H9 (cell line): ENCODE results near the gene NTPCR. TPM values are rescaled to one million over a fixed set of nuclear protein-coding genes. Genes with fewer than 3 reads are reported as not detected.

ENCODE experiments used
- DNase-seq: peaks from one replicate; pipeline ENCODE4 v3.0.0-alpha.2; 2017
- H2AFZ ChIP-seq: one replicate; pipeline ENCODE4 v1.6.1; 2013; ENCODE audit warnings: mild to moderate bottlenecking, low read length, control low read depth, moderate library complexity
- H2AK5ac ChIP-seq: 2 replicates; pipeline ENCODE4 v1.6.1; 2013; ENCODE audit warnings: low read length, control low read depth, mixed read lengths; ENCODE audit not compliant: insufficient read length
- H2BK120ac ChIP-seq: one replicate; pipeline ENCODE4 v1.6.1; 2013; ENCODE audit warnings: low read depth, mild to moderate bottlenecking, low read length, control low read depth, inconsistent platforms; ENCODE audit not compliant: poor library complexity, severe bottlenecking
- H2BK12ac ChIP-seq: 2 replicates; pipeline ENCODE4 v1.6.1; 2013; ENCODE audit warnings: low read length, control low read depth, mixed read lengths, low read depth; ENCODE audit not compliant: insufficient read length
- H2BK15ac ChIP-seq: 2 replicates; pipeline ENCODE4 v1.6.1; 2013; ENCODE audit warnings: low read depth, low read length, control low read depth
- H2BK20ac ChIP-seq: one replicate; pipeline ENCODE4 v1.6.1; 2013; ENCODE audit warnings: low read depth, mild to moderate bottlenecking, low read length, control low read depth, inconsistent platforms; ENCODE audit not compliant: poor library complexity, severe bottlenecking
- H2BK5ac ChIP-seq: 2 replicates; pipeline ENCODE4 v1.6.1; 2013; ENCODE audit warnings: low read length, control low read depth, mixed read lengths; ENCODE audit not compliant: insufficient read length
- H3K14ac ChIP-seq: 2 replicates; pipeline ENCODE4 v1.6.1; 2013; ENCODE audit warnings: low read length, control low read depth; ENCODE audit not compliant: insufficient read depth
- H3K18ac ChIP-seq: 2 replicates; pipeline ENCODE4 v1.6.1; 2013; ENCODE audit warnings: low read depth, mild to moderate bottlenecking, mixed read lengths, low read length, control low read depth; ENCODE audit not compliant: insufficient read length
- H3K23ac ChIP-seq: 2 replicates; pipeline ENCODE4 v1.6.1; 2013; ENCODE audit warnings: low read length, control low read depth, mixed read lengths, low read depth; ENCODE audit not compliant: insufficient read length
- H3K23me2 ChIP-seq: 2 replicates; pipeline ENCODE4 v1.6.1; 2013; ENCODE audit warnings: low read depth, mild to moderate bottlenecking, mixed read lengths, low read length, control low read depth; ENCODE audit not compliant: insufficient read length, poor library complexity, severe bottlenecking
- H3K27ac ChIP-seq: 2 replicates; pipeline ENCODE4 v1.5.1; 2013; ENCODE audit warnings: low read length, control low read depth, mixed read lengths, low read depth; ENCODE audit not compliant: insufficient read length
- H3K27me3 ChIP-seq: 2 replicates; pipeline ENCODE4 v1.6.1; 2013; ENCODE audit warnings: low read length, control low read depth, inconsistent platforms; ENCODE audit not compliant: insufficient read depth
- H3K4ac ChIP-seq: 2 replicates; pipeline ENCODE4 v1.6.1; 2013; ENCODE audit warnings: low read depth, mild to moderate bottlenecking, control low read depth, inconsistent platforms, low read length, moderate library complexity
- H3K4me1 ChIP-seq: 2 replicates; pipeline ENCODE4 v1.6.1; 2013; ENCODE audit warnings: low read length, control low read depth, inconsistent platforms; ENCODE audit not compliant: insufficient read depth
- H3K4me2 ChIP-seq: 2 replicates; pipeline ENCODE4 v1.6.1; 2013; ENCODE audit warnings: low read length, control low read depth, mixed read lengths; ENCODE audit not compliant: insufficient read length, insufficient read depth
- H3K56ac ChIP-seq: 2 replicates; pipeline ENCODE4 v1.6.1; 2013; ENCODE audit warnings: low read depth, mild to moderate bottlenecking, mixed read lengths, low read length, control low read depth; ENCODE audit not compliant: insufficient read length
- H3K79me1 ChIP-seq: 2 replicates; pipeline ENCODE4 v1.6.1; 2013; ENCODE audit warnings: low read depth, mild to moderate bottlenecking, moderate library complexity, low read length, control low read depth, inconsistent platforms; ENCODE audit not compliant: insufficient read depth, poor library complexity, severe bottlenecking
- H3K79me2 ChIP-seq: 2 replicates; pipeline ENCODE4 v1.6.1; 2013; ENCODE audit warnings: low read length, control low read depth, inconsistent platforms; ENCODE audit not compliant: insufficient read depth
- H3K9ac ChIP-seq: 2 replicates; pipeline ENCODE4 v1.6.1; 2013; ENCODE audit warnings: low read length, control low read depth, mixed read lengths; ENCODE audit not compliant: insufficient read length; ENCODE audit errors: extremely low read depth
- H3K9me3 ChIP-seq: one replicate; pipeline ENCODE4 v1.6.1; 2013; ENCODE audit warnings: low read depth, low read length, inconsistent platforms; ENCODE audit not compliant: control insufficient read depth
- H3T11ph ChIP-seq: one replicate; pipeline ENCODE4 v1.6.1; 2013; ENCODE audit warnings: mild to moderate bottlenecking, low read length, control low read depth, inconsistent platforms
- H4K20me1 ChIP-seq: one replicate; pipeline ENCODE4 v1.6.1; 2013; ENCODE audit not compliant: control insufficient read depth, insufficient read length, insufficient read depth
- H4K5ac ChIP-seq: 2 replicates; pipeline ENCODE4 v1.6.1; 2013; ENCODE audit warnings: low read depth, mild to moderate bottlenecking, mixed read lengths, low read length, control low read depth; ENCODE audit not compliant: insufficient read length
- H4K8ac ChIP-seq: replicated peaks from 2 replicates; pipeline ENCODE4 v1.6.1; 2013; ENCODE audit warnings: low read length, control low read depth, mixed read lengths, low read depth; ENCODE audit not compliant: insufficient read length
- H4K91ac ChIP-seq: 2 replicates; pipeline ENCODE4 v1.6.1; 2013; ENCODE audit warnings: low read depth, mild to moderate bottlenecking, moderate library complexity, mixed read lengths, low read length, control low read depth; ENCODE audit not compliant: insufficient read length
- H3K27ac Mint-ChIP-seq, 3 experiments: 2 replicates in 2 of 3; 3 replicates in 1 of 3; pipeline ENCODE4 v1.8.0; 2020 to 2021; ENCODE audit warnings: mixed read lengths in 3 of 3, mild to moderate bottlenecking in 1 of 3, moderate library complexity in 1 of 3
- H3K27me3 Mint-ChIP-seq: 2 replicates; pipeline ENCODE4 v1.8.0; 2021; ENCODE audit warnings: low read depth, mild to moderate bottlenecking, moderate library complexity, mixed read lengths
- H3K36me3 Mint-ChIP-seq, 3 experiments: 2 replicates in 2 of 3; 3 replicates in 1 of 3; pipeline ENCODE4 v1.8.0; 2020 to 2021; ENCODE audit warnings: low read depth in 3 of 3, mixed read lengths in 3 of 3; ENCODE audit not compliant: insufficient read depth in 1 of 3
- H3K4me1 Mint-ChIP-seq, 2 experiments: 2 replicates each; pipeline ENCODE4 v1.8.0; 2020; ENCODE audit warnings: mixed read lengths in 2 of 2
- H3K4me3 Mint-ChIP-seq, 2 experiments: 2 replicates in 1 of 2; 3 replicates in 1 of 2; pipeline ENCODE4 v1.8.0; 2020 to 2021; ENCODE audit warnings: mild to moderate bottlenecking in 2 of 2, mixed read lengths in 2 of 2, moderate library complexity in 1 of 2
- H3K9me3 Mint-ChIP-seq, 2 experiments: 2 replicates in 1 of 2; 3 replicates in 1 of 2; pipeline ENCODE4 v1.8.0; 2020; ENCODE audit warnings: mild to moderate bottlenecking in 2 of 2, mixed read lengths in 2 of 2, moderate library complexity in 1 of 2
- WGBS: extraction: QIAGEN DNeasy Blood & Tissue Kit; methylation state at CpG from one replicate; pipeline ENCODE4 v1.1.7; 2013; ENCODE audit warnings: missing lambda C conversion rate, low lambda C conversion rate, mixed read lengths; ENCODE audit not compliant: insufficient read length; ENCODE audit errors: extremely low coverage; 5-methylcytosine and 5-hydroxymethylcytosine counted together
- total RNA-seq: library from RNA; stranded (reverse); gene quantifications from 2 replicates; pipeline ENCODE4 v1.2.1, GENCODE V29; 2021
- TF ChIP-seq, protein P1 (sequence below): fragments of 200-600 bp; sonication (generic); conservative IDR thresholded peaks from 3 replicates; pipeline ENCODE4 v1.8.0; 2021; ENCODE audit warnings: antibody characterized with exemption, mild to moderate bottlenecking

NTPCR gene
- total RNA-seq, 1 experiment from 2014 or later, result 87.4 TPM

DNA sequence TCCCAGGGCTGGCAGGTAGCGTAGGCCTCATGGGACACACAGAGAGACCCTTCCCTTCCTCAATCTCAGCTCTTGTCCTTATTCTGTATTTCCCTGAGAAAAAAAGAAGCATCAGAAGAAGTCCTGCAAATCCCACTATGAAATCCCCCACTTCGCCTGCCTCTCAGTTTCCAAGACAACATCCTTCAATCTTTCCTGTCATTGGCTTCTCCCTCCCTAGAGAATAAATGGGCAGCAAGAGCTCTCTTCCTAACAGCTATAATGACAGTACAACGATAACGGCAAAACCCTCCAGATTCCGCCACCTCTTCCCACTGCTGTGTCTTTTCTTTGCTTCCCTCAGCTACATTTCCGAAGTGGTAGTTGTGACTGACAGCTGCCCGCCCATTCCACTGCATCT is 41.6 kb upstream of the NTPCR start:
- Histone ChIP-seq H2AK5ac (no peak overlapping the region), H2BK15ac (no peak overlapping the region), H3K4me2 (no peak overlapping the region), H3T11ph (no peak overlapping the region), H2BK120ac (no peak overlapping the region), H4K91ac (no peak overlapping the region), H3K4ac (no peak overlapping the region), H3K27me3 (no peaks in the 10 kb centered on the region), H3K79me2 (no peaks in the 10 kb centered on the region), H3K56ac (no peak overlapping the region), H2AFZ (no peak overlapping the region), H3K18ac (no peak overlapping the region), H4K8ac (no peak overlapping the region), H2BK12ac (no peak overlapping the region), H3K79me1 (no peaks in the 10 kb centered on the region), H2BK5ac (no peak overlapping the region), H4K20me1 (no peaks in the 10 kb centered on the region), H3K4me1 (peaks cover 3% of the 10 kb centered on the region; the same call in 1 of the 2 replicates), H3K14ac (no peak overlapping the region), H3K9ac (no peak overlapping the region), H3K27ac (no peak overlapping the region), H3K9me3 (no peaks in the 10 kb centered on the region), H2BK20ac (no peak overlapping the region), H3K23ac (no peak overlapping the region), H3K23me2 (no peaks in the 10 kb centered on the region), H4K5ac (no peak overlapping the region)
- no peak overlapping the region for H3K27ac Mint-ChIP-seq
- H3K4me1 Mint-ChIP-seq, result peaks cover 22 to 32% of the 10 kb centered on the region in 2 experiments
- no CpG with 5 or more reads among the region's 7 CpGs for WGBS
- H3K36me3 Mint-ChIP-seq, result no peaks in the 10 kb centered on the region
- peaks cover 8% of the 10 kb centered on the region for H3K27me3 Mint-ChIP-seq
- TF ChIP-seq, protein P1, sequence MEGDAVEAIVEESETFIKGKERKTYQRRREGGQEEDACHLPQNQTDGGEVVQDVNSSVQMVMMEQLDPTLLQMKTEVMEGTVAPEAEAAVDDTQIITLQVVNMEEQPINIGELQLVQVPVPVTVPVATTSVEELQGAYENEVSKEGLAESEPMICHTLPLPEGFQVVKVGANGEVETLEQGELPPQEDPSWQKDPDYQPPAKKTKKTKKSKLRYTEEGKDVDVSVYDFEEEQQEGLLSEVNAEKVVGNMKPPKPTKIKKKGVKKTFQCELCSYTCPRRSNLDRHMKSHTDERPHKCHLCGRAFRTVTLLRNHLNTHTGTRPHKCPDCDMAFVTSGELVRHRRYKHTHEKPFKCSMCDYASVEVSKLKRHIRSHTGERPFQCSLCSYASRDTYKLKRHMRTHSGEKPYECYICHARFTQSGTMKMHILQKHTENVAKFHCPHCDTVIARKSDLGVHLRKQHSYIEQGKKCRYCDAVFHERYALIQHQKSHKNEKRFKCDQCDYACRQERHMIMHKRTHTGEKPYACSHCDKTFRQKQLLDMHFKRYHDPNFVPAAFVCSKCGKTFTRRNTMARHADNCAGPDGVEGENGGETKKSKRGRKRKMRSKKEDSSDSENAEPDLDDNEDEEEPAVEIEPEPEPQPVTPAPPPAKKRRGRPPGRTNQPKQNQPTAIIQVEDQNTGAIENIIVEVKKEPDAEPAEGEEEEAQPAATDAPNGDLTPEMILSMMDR, result no peak
- no peak overlapping the region for H3K4me3 Mint-ChIP-seq
- DNase-seq, result no peak
- no peaks in the 10 kb centered on the region for H3K9me3 Mint-ChIP-seq
